ENCODE measurements around the gene ZNF397.

The ZNF397 gene

GRCh38 chr18:35247412-35248249 lies 6.8 kb downstream of the ZNF397 start:
- DNase-seq: no peak

GRCh38 chr18:35248429-35248828 lies 7.6 kb downstream of the ZNF397 start:
- DNase-seq: no peak

- no peak for DNase-seq
Measured at GRCh38 chr18:35252466-35252865, 11.6 kb downstream of the ZNF397 start.

- no peak for DNase-seq
Measured at GRCh38 chr18:35253655-35254287, 12.9 kb downstream of the ZNF397 start.

GRCh38 chr18:35256947-35257346 lies 16.1 kb downstream of the ZNF397 start:
- DNase-seq: no peak

GRCh38 chr18:35264409-35264808 lies 23.6 kb downstream of the ZNF397 start:
- DNase-seq: no peak

GRCh38 chr18:35267161-35267651 lies 26.4 kb downstream of the ZNF397 start:
- peak; percentile 70 for DNase-seq

- DNase-seq: peak; percentile 15
Measured at GRCh38 chr18:35267809-35268208, 27.0 kb downstream of the ZNF397 start.

GRCh38 chr18:35268821-35269220 lies 28.0 kb downstream of the ZNF397 start:
- no peak for DNase-seq

- no peak for DNase-seq
Measured at GRCh38 chr18:35271656-35272055, 30.8 kb downstream of the ZNF397 start.

GRCh38 chr18:35276267-35276666 lies 35.4 kb downstream of the ZNF397 start:
- no peak for DNase-seq

GRCh38 chr18:35277633-35278032 lies 36.8 kb downstream of the ZNF397 start:
- DNase-seq: no peak

GRCh38 chr18:35278085-35278484 lies 37.3 kb downstream of the ZNF397 start:
- DNase-seq: no peak

- no peak for DNase-seq
Measured at GRCh38 chr18:35278969-35279368, 38.1 kb downstream of the ZNF397 start.

- DNase-seq: no peak
Measured at GRCh38 chr18:35282353-35282752, 41.5 kb downstream of the ZNF397 start.

GRCh38 chr18:35283923-35284794 lies 43.3 kb downstream of the ZNF397 start:
- DNase-seq: no peak

GRCh38 chr18:35284841-35285240 lies 44.0 kb downstream of the ZNF397 start:
- DNase-seq: no peak

GRCh38 chr18:35289293-35289692 lies 48.5 kb downstream of the ZNF397 start:
- DNase-seq: no peak

GRCh38 chr18:35289727-35290093 lies 48.9 kb downstream of the ZNF397 start:
- peak; percentile 37 for DNase-seq

- peak; percentile 95 for DNase-seq
Measured at GRCh38 chr18:35290094-35290735, 49.4 kb downstream of the ZNF397 start, which contains the start of gene ZSCAN30. Gene ZSCAN30 (minus strand): TSS chr18:35290229. CDS start chr18:35264352, 25,877 bp downstream.

- no peak for DNase-seq
Measured at GRCh38 chr18:35291166-35291565, 50.3 kb downstream of the ZNF397 start.

GRCh38 chr18:35296060-35296459 lies 55.2 kb downstream of the ZNF397 start:
- no peak for DNase-seq

- no peak for DNase-seq
Measured at GRCh38 chr18:35303610-35304009, 62.8 kb downstream of the ZNF397 start.

Measured in activated naive CD4-positive, alpha-beta T cell treated with anti-CD3 and anti-CD28 coated beads, Interleukin-2, amount 50 U/mL, for 16 hours (primary cell).